ENCODE measurements around the gene FCAMR.

FCAMR gene

DNA sequence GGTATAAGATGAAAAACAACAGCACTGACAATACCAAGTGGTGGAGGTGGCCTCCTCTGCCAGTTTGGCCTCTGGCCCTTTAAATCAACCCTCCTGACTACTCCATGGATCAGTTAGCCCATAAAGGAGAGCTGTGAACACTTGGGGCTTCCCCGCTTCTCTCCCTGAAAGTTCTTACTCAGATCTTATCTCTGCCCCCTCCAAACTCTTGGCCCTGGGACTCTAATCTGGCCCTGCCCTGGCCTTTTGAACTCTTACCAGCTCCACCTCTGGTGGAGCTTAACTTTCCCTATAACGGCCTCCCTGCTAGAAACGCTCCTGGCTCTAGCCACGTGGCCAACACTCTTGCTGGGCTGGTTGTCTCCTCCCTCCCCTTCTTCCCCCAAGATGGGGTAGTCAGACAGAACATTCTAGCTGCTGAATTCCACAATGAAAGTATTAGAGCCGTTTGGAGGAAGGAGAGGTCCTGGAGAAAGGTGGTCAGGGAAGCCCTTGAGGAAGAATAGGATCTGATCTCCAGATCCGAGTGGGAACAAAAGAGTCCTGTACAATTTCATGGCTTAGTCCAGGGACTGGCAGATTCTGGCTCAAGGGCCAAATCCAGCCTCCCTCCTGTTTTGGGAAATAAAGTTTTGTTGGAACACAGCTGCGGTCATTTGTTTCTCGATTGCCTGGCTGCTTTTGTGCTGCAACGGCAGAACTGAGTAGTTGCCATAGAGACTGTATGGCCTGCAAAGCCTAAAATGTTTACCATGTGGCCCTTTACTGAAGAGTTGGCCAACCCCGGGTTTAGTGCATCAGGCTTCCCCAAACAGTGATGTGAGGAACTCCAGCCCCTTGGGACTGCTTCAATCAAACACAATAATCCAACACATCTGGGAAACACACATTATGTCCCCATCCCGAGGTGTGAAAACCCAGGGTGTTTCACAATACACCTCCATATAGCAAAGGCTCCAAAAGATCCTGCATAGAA, 14.5 kb downstream of the FCAMR start:
- DNase-seq (ENCODE audit: low spot score) = no peak

- no peak for DNase-seq (ENCODE audit: low spot score)
These were observed 15.6 kb downstream of the FCAMR start for GRCh38 chr1:206954459-206955342.

DNA sequence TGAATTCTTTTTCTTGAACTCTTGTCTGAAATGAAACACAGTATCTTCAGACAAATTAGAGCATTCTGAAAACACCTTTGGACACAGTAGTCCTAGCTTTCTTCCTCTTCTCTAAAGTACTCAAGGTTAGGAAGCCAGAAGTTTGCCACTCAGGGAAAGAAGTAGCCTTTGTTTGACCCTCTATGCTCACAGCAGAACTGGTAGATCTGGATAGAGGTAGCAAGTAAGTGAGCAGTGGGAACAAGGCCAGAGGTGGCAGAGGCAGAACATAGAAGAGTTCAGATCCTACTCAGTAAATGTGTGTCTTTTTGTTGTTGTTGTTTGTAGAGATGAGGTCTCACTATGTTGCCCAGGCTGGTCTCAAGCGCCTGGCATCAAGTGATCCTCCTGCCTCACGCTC, 16.6 kb downstream of the FCAMR start:
- no peak for DNase-seq (ENCODE audit: low spot score)

DNA sequence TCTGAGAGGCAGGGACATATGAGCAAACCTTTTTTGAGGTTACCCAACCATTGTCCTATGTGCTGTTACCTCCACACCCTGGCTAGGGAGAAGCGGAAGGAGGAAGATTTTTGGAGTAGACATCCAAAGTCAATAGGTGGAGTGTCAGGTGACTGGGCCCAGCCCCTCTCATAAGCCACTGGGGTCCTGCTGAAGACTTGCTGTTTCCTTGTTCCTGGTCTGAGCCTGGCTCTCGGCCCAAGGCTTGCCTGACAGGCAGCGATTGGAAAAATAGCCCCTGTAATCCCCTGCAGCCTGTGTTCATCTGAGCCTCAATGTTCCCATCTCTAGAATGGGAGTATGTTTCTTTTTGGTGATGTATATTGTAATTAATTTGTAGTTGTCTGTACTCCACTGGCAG, 17.1 kb downstream of the FCAMR start:
- no peak for DNase-seq (ENCODE audit: low spot score)

DNA sequence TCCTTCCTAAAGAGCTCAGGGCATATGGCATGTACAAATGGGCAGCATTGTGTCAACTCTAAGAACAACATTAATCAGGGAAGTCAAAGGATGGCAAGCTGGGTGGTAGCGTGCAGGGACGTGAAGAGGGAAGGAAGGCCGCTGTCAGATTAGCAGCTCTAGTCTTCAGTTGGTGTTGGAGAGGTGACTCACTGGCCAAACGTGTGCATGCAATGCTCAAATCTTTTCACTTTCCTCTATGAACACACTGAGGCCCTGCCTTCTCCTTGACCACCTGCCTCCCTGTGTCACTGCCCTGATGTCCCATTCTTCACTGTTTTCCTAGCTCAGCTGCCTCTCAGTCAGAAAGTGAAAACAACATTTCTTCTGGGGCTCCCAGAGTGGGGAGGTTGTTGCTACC, 18.1 kb downstream of the FCAMR start:
- DNase-seq (ENCODE audit: low spot score) = no peak

GRCh38 chr1:206951318-206952100, 18.8 kb downstream of the FCAMR start:
- no peak for DNase-seq (ENCODE audit: low spot score)

DNA sequence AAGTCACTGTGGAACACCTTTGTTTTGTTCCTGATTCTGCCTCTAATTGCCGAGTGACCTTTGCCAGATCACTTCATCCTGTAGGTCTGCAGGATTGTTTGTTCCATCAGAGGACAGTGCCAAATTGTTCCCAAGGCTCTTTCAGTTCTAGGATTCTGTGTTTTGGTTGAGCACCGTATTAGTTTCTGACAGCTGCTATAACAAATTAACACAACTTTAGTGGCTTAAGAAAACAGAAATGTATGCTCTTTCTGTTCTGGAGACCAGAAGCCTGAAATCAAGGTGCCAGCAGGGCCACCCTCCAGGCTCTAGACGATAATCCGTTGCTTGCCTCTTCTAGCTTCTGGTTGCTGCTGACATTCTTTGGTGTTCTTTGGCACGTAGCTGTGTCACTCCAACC, 20.6 kb downstream of the FCAMR start:
- no peak for DNase-seq (ENCODE audit: low spot score)

- DNase-seq (ENCODE audit: low spot score) = no peak
These were observed 21.1 kb downstream of the FCAMR start for GRCh38 chr1:206949208-206949607.

GRCh38 chr1:206947255-206947654, 23.0 kb downstream of the FCAMR start:
- DNase-seq (ENCODE audit: low spot score) = no peak

GRCh38 chr1:206946261-206946660, 24.0 kb downstream of the FCAMR start, which contains the start of gene PIGR:
Gene PIGR (minus strand): TSS chr1:206946466. CDS start chr1:206940531, 5,935 bp downstream.
- no peak for DNase-seq (ENCODE audit: low spot score)

- DNase-seq (ENCODE audit: low spot score) = no peak
These were observed 24.5 kb downstream of the FCAMR start for GRCh38 chr1:206945779-206946178.

DNA sequence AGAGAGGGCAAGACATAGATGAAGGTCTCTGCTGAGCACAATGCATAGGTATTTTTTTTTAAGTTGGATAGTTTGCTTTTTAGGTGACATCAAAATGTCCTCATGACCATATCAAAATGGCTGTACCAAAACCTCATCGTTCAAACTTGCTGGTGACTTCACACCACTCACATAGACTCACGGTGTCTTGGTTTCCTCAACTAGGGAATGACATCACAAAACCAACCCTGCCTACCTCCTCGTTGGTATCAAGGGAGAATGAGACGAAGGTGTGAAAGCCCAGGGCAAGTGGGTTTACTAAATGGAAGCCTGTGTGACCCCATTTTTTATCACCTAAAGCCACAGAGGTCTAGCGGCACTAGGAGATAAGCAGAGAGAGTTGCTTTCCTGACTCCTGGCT, 25.6 kb downstream of the FCAMR start:
- DNase-seq (ENCODE audit: low spot score) = peak; percentile 13

DNA sequence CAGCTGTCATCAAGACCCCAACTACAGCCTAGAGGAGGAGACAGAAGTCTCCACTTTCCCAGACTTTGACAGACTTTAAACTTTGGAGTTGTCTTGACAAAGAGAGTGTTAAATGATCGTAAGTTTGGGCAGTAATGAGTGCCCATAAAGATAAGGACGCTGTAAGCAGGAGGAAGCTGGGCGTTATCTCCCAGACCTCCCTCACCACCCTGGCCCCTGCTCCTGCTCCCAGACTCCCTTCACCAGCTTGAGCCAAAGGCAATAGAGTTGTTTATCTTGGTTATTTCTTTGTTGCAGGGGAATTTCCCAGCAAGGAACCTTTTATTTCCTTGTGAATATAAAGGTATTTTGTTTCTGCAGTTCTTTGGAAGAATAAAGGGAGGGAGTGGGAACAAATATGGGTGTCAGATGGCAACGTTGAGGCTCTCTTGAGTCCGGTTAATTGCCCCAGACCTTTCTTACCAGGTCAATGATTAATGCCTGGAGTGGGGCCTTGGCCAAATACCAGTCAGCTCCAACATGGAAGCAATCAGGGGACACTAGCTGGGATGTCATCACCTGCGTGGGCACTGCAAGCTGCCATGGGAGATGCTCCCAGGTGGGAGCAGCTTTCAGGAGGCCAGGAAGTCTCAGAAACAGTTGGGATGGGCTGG, 28.4 kb downstream of the FCAMR start:
- DNase-seq (ENCODE audit: low spot score) = no peak

GRCh38 chr1:206940588-206940936, 29.7 kb downstream of the FCAMR start:
- no peak for DNase-seq (ENCODE audit: low spot score)

- DNase-seq (ENCODE audit: low spot score) = no peak
These were observed 30.2 kb downstream of the FCAMR start for GRCh38 chr1:206939841-206940587.

DNA sequence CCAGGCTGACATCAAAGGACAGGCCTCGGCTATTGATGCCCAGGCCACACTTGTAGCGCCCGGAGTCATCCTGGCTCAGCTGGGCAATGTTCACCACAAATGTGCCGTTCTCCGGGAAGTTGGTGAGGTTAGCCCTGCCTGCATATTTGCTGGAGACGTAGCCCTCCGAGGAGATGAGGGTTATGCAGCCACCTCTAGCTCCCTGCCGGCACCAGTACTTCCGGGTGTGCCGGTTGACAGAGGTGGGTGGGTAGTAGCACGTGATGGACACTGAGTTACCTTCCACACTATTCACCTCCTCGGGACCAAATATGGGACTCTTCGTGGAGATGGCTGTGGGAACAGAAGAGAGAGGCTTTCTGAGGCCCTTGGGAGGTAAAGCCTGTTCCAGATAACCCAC, 31.1 kb downstream of the FCAMR start:
- DNase-seq (ENCODE audit: low spot score) = no peak

DNA sequence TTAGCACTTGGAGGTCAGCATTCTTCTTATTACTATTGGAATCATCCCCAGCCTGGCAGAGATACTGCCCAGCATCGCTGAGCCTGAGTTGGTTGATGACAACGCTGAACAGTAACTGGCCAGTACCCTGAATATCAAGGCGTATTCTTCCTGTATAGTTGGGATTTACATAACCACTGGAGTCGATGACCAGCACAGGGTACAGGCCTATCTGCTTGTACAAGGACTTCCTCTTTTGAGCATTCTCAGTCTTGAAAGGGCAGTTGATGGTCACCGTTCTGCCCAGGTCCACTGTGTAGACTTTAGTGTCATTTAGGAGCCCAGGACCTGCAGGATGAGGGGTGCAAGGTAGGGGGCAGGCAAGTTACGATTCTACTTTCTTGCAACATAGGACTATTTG, 32.8 kb downstream of the FCAMR start:
- no peak for DNase-seq (ENCODE audit: low spot score)

- DNase-seq (ENCODE audit: low spot score) = peak; percentile 22
These were observed 34.7 kb downstream of the FCAMR start for GRCh38 chr1:206935491-206936067.

- DNase-seq (ENCODE audit: low spot score) = peak; percentile 74
These were observed 36.8 kb downstream of the FCAMR start for GRCh38 chr1:206933333-206933945.

DNA sequence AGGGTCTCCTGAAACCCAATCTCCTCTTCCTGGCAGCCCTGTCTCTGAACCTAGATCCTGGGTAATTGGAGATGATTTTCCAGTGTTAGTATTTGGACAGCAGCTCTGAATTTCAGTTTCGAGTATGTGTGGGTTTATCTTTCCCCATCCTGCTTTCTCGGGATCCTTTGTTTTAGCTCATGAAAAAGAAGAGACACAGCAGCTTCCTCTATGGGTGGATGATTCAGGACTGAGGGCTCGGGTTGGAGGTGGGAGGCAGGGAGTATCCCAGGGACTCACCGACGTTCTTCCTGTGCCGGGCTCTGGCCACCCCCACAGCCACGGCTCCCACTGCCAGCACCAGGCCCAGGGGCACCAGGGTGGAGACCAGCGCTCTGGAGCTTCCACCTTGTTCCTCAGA, 38.1 kb downstream of the FCAMR start:
- no peak for DNase-seq (ENCODE audit: low spot score)
